Measurements from ENCODE around the gene BRAT1.

The BRAT1 gene

DNA sequence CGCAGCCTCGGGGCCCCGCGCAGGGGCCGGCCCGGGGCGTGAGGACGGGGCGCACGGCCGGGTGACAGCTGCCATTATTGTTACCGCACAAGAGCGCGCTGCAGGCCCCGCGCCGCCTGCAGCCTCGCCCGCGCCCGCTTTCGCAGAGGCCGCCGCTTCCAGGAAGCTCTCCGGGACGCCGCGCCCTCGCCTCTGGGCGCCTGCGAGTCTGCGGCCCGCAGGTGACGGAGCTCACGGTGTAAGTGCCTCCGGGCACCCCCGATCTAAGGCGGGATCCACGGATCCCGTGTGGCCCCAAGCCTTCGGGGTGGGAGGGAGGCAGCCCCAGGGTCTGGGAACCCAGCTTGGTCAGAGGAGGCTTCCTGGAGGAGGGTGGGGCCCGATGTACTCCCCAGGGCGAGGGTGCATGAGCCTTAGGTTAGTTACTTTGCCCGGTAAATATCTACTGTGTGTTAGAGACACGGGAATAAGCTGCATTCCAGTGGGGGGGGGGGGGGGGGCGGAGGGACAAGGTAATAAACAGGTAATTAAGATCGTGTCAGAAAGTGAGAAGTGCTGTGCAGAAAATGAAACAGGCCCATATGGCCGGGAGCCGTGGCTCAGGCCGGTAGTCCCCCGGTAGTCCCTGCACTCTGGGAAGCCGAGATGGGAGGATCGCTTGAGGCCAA is 4.1 kb upstream of the BRAT1 start:
- DNase-seq, result peak; percentile 13

- peak; percentile 90 for DNase-seq
Observed at GRCh38 chr7:2558629-2559282, 3.4 kb upstream of the BRAT1 start, which contains the start of gene IQCE. IQCE (plus strand) TSS chr7:2558979; CDS start chr7:2559182, 203 bp downstream.

DNA sequence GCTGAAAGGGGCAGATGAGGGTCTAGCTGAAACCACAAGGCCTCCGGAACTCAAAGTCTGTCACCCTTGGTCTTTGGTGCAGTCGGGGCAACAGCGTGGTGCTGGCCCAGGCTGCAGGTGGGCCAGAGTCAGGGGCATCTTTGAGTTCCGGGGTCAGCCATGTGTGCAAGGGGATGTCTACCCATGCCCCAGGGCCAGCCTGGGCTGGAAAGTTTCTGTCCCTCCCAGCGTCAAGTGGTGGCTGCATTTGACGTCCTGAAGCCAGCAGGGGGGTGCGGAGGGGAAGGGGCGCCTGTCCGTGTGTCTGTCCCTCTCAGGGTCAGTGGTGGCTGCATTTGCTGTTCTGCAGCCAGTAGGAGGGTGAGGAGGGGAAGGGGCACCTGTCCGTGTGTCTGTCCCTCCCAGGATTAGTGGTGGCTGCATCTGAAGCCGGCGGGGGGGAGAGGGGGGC is 638 bp downstream of the BRAT1 start:
- DNase-seq, result no peak

DNA sequence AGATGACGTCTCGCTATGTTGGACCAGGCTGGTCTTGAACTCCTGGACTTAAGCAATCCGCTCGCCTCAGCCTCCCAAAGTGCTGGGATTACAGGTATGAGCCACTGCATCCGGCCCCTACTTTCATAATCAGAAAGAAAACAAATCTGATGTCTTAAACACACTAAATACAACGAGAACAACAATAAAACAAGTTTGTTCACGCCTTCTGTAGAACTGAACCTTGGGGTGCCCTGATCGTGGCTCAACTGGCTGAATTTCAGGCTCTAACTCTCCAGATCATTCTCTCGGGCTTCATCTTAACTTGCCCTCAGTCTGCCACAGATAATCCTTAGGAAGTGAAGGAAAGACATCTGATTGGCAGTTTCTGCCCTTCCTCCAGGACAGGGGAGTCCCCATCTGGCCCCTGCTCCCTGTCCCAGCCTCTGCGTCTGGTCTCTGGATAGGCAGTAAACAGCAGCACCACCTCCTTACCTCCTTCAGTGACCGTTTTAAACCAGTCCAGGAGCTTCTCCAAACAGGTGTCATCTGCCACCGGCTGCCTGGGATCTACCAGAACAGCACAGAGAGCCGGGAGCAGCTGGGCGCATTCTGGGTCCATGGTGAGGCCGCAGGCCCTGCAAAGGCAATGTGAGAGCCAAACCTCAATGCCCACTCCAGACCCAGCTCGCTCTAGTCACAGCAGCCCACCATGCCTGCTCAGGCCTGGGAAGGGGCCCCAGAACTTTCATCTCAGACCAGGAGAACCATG is 1.3 kb downstream of the BRAT1 start:
- DNase-seq, result no peak

- no peak for DNase-seq
Observed at GRCh38 chr7:2553108-2553507, 2.2 kb downstream of the BRAT1 start.

DNA sequence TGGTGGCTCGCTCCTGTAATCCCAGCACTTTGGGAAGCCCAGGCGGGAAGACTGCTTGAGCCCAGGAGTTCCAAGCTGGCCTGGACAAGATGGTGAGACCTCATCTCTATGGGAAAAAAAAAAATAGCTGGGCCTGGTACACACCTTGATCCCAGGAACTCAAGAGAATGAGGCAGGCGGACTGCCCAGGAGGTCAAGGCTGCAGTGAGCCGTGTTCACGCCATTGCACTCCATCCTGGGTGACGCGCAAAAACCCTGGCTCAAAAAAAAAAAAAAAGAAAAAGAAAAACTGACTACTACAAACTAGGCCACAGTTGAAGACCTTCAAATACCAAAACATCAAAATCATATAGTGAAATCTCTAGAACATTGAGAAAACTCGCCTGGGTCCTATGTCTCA is 3.9 kb downstream of the BRAT1 start:
- DNase-seq, result no peak

- no peak for DNase-seq
Observed at GRCh38 chr7:2546776-2547586, 8.3 kb downstream of the BRAT1 start.

- no peak for DNase-seq
Observed at GRCh38 chr7:2545746-2546425, 9.4 kb downstream of the BRAT1 start.

- DNase-seq, result no peak
Observed at GRCh38 chr7:2544541-2545188, 10.7 kb downstream of the BRAT1 start.

DNA sequence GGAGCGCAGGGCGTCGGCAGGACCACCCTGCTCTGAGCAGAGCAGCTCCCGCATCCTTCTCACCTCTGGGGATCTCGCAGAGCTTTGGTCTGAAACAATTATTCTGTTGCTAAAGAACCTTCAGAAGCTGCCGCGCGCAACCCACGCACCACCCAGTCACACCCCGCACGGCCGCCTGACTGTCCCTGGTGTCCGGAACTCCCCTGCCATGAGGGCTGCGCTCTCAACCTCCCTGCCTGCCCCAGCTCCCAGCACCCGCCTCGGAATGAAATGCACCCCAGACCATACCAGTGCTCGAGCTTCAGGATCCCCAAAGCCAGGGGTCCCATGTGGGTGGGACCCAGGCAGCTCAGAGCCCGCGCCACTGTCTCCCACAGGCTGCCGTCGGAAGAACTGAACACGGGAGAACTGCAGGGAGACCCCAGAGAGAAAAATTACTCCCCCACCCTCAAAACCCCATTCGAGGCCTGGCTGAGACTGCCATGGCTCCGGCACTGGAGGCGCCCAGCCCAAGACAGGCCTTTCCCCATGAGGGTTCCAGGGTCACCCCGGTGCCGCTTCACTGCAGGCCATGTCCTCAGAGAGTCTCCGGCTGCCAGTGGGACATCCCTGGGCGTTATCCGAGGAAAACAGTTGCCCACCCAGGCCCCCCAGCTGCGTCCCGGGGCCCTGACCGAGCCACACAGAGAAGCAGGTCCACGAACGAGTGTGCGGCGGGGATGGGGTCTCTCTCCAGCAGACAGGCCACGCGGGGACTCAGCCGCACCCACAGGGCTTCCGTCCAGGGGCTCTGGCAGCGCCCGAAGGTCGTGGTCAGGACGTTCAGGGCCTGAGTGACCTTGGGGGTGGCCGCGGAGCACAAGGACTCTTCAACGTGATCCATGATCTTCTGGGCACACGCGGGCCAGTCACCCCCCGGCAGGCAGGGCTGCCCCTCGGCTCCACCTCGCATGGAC is 12.1 kb downstream of the BRAT1 start:
- DNase-seq, result no peak

DNA sequence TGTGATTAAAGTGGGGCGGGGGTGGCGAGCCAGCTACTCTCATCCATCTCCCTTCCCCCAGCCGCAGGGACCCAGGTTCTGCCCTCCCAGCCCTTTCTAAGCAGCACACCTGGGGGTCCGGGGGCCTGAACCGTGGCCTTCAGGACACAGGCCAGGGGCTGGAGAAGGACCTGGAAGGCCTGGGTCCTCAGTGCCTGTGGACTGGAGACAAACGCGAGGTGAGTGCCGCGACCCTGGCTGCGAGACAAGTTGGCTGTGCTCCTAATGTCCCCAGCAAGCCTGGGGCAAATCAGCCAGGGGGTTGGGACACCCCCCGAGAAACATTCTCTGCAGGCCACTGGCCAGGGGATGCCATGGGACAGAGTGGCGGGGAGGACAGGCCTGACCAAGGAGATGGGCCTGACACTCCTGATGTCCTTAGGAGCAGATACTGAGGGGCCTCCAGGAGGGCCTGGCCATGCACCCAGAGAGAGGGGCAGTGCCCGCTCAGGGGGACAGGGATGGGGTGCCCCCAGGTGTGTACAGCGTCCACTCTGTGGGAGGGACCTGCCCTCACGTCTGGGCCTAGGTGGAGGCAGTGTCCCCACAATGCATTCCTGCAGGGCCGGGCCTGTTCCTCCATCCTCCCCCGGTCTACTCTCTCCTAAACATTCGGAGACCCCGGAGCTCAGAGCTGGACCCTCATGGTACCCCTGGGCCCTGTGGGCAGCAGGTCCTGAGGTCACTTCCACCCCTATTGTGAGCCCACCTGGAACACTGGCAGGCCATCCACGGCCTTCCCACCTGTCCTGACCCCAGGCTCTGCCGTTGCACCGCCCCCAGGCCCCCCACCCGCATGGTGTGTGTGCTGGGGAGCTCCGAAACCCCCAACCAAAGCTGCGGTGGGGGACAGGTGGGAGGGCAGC is 13.1 kb downstream of the BRAT1 start:
- no peak for DNase-seq

DNA sequence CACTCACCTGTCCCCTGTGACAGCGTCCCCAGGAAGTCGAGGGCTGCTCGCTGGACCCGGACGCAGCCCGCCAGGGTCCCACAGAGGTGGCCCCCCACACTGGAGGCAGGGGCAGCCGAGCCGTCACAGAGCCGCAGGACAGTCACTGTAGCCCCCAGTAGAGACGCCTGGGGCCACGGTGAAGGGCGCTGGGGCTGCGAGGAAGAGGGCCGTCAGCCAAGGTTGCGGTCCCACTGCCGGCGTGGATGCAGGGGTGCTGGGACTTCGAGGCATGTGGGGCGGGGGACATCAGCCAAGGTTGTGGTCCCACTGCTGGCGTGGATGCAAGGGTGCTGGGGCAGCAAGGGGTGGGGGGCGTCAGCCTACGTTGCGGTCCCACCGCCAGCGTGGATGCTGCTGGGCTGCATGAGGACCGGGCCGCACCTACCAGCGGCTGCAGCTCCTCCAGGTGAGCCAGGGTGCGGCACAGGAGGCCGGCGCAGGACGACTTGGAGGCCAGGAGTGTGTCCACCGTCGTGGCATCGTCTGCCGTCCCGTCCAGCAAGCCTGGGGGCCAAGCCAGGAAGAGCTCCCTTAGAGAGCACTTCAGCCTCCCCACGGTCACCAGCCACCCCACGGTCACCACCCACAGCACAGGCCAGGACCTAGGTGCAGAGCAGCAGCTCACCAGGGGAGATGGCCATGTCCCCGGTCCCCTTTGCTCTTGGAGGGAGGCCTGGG is 13.9 kb downstream of the BRAT1 start:
- no peak for DNase-seq

DNA sequence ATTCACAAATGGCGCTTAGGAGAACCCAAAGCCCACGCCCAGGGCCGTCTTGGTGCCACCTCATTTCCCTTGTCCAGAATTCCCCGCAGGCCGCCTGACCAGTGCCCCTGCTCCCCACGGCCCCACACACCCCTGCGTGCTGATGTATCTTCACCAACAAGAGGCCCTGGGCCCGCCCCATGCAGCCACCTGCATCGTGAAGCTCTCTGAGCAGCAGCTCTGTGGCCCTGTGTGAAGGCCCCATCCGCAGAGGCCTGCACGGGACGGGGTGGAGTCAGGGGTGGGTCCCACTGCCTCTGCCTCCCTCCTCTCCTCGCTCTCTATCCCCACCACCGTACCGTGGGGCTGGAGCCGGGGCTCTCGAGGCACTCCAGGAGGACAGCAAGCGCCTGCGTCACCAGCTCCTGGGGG is 14.7 kb downstream of the BRAT1 start:
- DNase-seq, result no peak

GRCh38 chr7:2540133-2540532 is 15.2 kb downstream of the BRAT1 start:
- DNase-seq, result no peak

GRCh38 chr7:2539031-2539911 is 16.1 kb downstream of the BRAT1 start:
- no peak for DNase-seq

DNA sequence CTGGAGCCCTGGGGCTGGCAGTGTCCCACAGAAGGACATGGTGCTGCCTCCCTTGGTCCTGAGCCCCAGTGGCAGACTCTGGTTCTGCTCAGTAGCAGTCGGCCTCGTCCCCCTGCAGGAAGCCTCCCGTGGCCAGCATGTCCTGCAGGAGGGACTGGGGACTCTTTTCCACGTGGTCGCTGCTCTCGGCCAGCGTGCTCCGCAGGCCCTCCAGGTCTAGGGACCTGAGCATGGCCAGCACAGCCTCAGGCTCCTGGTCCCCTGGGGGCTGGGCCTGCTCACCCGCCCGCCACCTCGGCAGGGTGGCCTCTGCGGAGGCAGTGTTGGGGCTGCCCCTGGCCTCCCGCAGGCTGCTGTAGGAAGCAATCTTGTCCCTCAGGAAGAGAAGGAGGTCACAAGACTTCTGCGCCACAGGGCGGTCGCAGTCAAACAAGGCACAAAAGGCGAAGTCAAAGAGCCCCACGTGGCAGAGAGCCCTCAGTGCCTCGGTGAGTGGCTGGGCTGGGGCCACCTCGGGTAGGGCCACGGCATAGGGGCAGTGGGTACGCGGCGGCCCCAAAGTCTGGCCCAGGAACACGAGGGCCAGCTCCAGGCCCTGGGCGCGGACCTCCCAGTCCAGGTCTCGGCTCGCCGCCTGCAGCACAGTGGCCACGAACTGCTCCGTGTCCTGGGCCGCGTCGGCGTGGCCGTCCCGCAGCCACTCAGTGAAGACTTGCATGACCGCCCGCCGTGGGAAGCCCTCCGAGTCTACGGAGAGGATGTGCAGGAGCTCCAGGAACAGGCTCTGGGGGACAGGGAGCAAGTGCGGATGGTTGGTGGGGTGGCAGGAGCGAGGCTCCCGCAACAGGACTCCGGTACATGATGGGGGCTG is 17.1 kb downstream of the BRAT1 start:
- DNase-seq, result no peak
